GM12875 (cell line): ENCODE data around the gene TRAPPC2B.
A peak's percentile ranks its signal among the peaks of the same experiment; 100 is the strongest.

Source experiments
- H3K4me3 ChIP-seq: one replicate; pipeline ENCODE4 v1.5.1; 2011; ENCODE audit warnings: low read depth, low read length, control low read depth
- CTCF ChIP-seq: IDR thresholded peaks from 2 replicates; pipeline ENCODE4 v1.5.1; 2011; ENCODE audit warnings: low read depth, mild to moderate bottlenecking, control low read depth, inconsistent platforms, low read length, moderate library complexity, borderline replicate concordance; ENCODE audit not compliant: insufficient read depth

The TRAPPC2B gene

GRCh38 chr19:57321751-57322150 lies 41.6 kb upstream of the TRAPPC2B start:
- TF ChIP-seq CTCF: no peak
- H3K4me3 ChIP-seq: peak overlapping the region; percentile 15

GRCh38 chr19:57324992-57325391 lies 38.4 kb upstream of the TRAPPC2B start:
- no peak for TF ChIP-seq CTCF
- H3K4me3 ChIP-seq: no peak overlapping the region

GRCh38 chr19:57327993-57328392 lies 35.4 kb upstream of the TRAPPC2B start:
- no peak for TF ChIP-seq CTCF
- H3K4me3 ChIP-seq: no peak overlapping the region

- H3K4me3 ChIP-seq: no peak overlapping the region
- TF ChIP-seq CTCF: no peak
Measured at GRCh38 chr19:57334191-57334590, 29.2 kb upstream of the TRAPPC2B start.

- TF ChIP-seq CTCF: no peak
- no peak overlapping the region for H3K4me3 ChIP-seq
Measured at GRCh38 chr19:57338877-57339276, 24.5 kb upstream of the TRAPPC2B start.

- H3K4me3 ChIP-seq: no peak overlapping the region
- TF ChIP-seq CTCF: no peak
Measured at GRCh38 chr19:57342582-57342981, 20.8 kb upstream of the TRAPPC2B start.

- no peak overlapping the region for H3K4me3 ChIP-seq
- no peak for TF ChIP-seq CTCF
Measured at GRCh38 chr19:57348136-57348535, 15.2 kb upstream of the TRAPPC2B start.
